GM12878 (cell line): ENCODE results near the gene PRKCE. TPM values are rescaled to one million over a fixed set of nuclear protein-coding genes. Genes with fewer than 3 reads are reported as not detected.

ENCODE experiments used
- ATF2 ChIP-seq: IDR thresholded peaks from 2 replicates; pipeline ENCODE4 v1.6.1; 2012; ENCODE audit warnings: low read length, inconsistent platforms
- ATF7 ChIP-seq: fragments of 450-650 bp; IDR thresholded peaks from 2 replicates; pipeline ENCODE4 v1.6.1; 2016; ENCODE audit warnings: low read depth, mild to moderate bottlenecking
- BCL3 ChIP-seq: IDR thresholded peaks from 2 replicates; pipeline ENCODE4 v1.6.1; 2011; ENCODE audit warnings: borderline replicate concordance, low read depth, mild to moderate bottlenecking, moderate library complexity, low read length; ENCODE audit not compliant: insufficient read depth, poor library complexity, severe bottlenecking
- BHLHE40 ChIP-seq, 2 experiments: fragments of 450-650 bp in 1 of 2; IDR thresholded peaks; 2 replicates each; pipeline ENCODE4 v1.6.1; 2011 to 2017; ENCODE audit warnings: low read depth in 2 of 2, borderline replicate concordance in 1 of 2, improper control_type of control experiment in 1 of 2, low read length in 1 of 2, mild to moderate bottlenecking in 1 of 2
- CBFB ChIP-seq: IDR thresholded peaks from 2 replicates; pipeline ENCODE4 v1.6.1; 2016; ENCODE audit warnings: antibody characterized with exemption, low read depth
- CEBPB ChIP-seq, 2 experiments: fragments of 150-350 bp in 1 of 2; IDR thresholded peaks; 2 replicates each; pipeline ENCODE4 v1.6.1; 2012 to 2014; ENCODE audit warnings: low read depth in 2 of 2, low read length in 2 of 2, borderline replicate concordance in 1 of 2, inconsistent platforms in 1 of 2
- CREM ChIP-seq: IDR thresholded peaks from 2 replicates; pipeline ENCODE4 v1.6.1; 2014; ENCODE audit warnings: antibody characterized with exemption, low read depth
- DPF2 ChIP-seq: fragments of 450-650 bp; IDR thresholded peaks from 2 replicates; pipeline ENCODE4 v1.6.1; 2017; ENCODE audit warnings: mild to moderate bottlenecking
- E2F4 ChIP-seq: IDR thresholded peaks from 2 replicates; pipeline ENCODE4 v1.6.1; 2012; ENCODE audit warnings: low read depth, low read length, improper control_type of control experiment
- ELK1 ChIP-seq: IDR thresholded peaks from 2 replicates; pipeline ENCODE4 v1.6.1; 2012; ENCODE audit warnings: low read depth, low read length, improper control_type of control experiment
- GATAD2B ChIP-seq: fragments of 450-650 bp; conservative IDR thresholded peaks from 2 replicates; pipeline ENCODE4 v1.6.1; 2017; ENCODE audit warnings: low read depth, mild to moderate bottlenecking, moderate library complexity
- HDGF ChIP-seq: fragments of 450-650 bp; IDR thresholded peaks from 2 replicates; pipeline ENCODE4 v1.6.1; 2016; ENCODE audit warnings: antibody characterized with exemption
- IKZF1 ChIP-seq: fragments of 450-650 bp; conservative IDR thresholded peaks from 2 replicates; pipeline ENCODE4 v1.6.1; 2017; ENCODE audit warnings: antibody characterized with exemption, mild to moderate bottlenecking
- IKZF2 ChIP-seq, 2 experiments: fragments of 450-650 bp; IDR thresholded peaks; 2 replicates each; pipeline ENCODE4 v1.6.1; 2017; ENCODE audit warnings: mild to moderate bottlenecking in 2 of 2, moderate library complexity in 2 of 2
- IRF3 ChIP-seq: fragments of 450-650 bp; IDR thresholded peaks from 2 replicates; pipeline ENCODE4 v1.6.1; 2014; ENCODE audit warnings: mild to moderate bottlenecking
- KLF5 ChIP-seq: fragments of 450-650 bp; IDR thresholded peaks from 2 replicates; pipeline ENCODE4 v1.6.1; 2014; ENCODE audit warnings: mild to moderate bottlenecking; ENCODE audit not compliant: partially characterized antibody
- MEF2A ChIP-seq: IDR thresholded peaks from 2 replicates; pipeline ENCODE4 v1.6.1; 2011; ENCODE audit warnings: low read depth, mild to moderate bottlenecking, low read length, moderate library complexity; ENCODE audit not compliant: insufficient read depth
- MEF2B ChIP-seq: fragments of 450-650 bp; IDR thresholded peaks from 2 replicates; pipeline ENCODE4 v1.6.1; 2018; ENCODE audit warnings: mild to moderate bottlenecking, moderate library complexity; ENCODE audit not compliant: partially characterized antibody, poor library complexity, severe bottlenecking
- NR2F1 ChIP-seq: fragments of 450-650 bp; conservative IDR thresholded peaks from 2 replicates; pipeline ENCODE4 v1.6.1; 2017; ENCODE audit warnings: mild to moderate bottlenecking
- RCOR1 ChIP-seq: conservative IDR thresholded peaks from 2 replicates; pipeline ENCODE4 v1.6.1; 2012; ENCODE audit warnings: low read depth, low read length, improper control_type of control experiment
- SP1 ChIP-seq: IDR thresholded peaks from one replicate; pipeline ENCODE4 v1.6.1; 2011; ENCODE audit warnings: low read depth, low read length
- SPI1 ChIP-seq: IDR thresholded peaks from 2 replicates; pipeline ENCODE4 v1.6.1; 2011; ENCODE audit warnings: low read depth, mild to moderate bottlenecking, low read length, moderate library complexity, borderline replicate concordance; ENCODE audit not compliant: insufficient read depth
- SREBF1 ChIP-seq: IDR thresholded peaks from 2 replicates; pipeline ENCODE4 v1.6.1; 2012; ENCODE audit warnings: mild to moderate bottlenecking, low read length
- TCF7 ChIP-seq: IDR thresholded peaks from 2 replicates; pipeline ENCODE4 v1.6.1; 2014; ENCODE audit warnings: antibody characterized with exemption, borderline replicate concordance
- ZBED1 ChIP-seq: IDR thresholded peaks from 2 replicates; pipeline ENCODE4 v1.6.1; 2016; ENCODE audit warnings: borderline replicate concordance
- polyA plus RNA-seq, 11 experiments: library from polyadenylated mRNA; depleted of rRNA in 4 of 11; unstranded in 6 of 11; stranded (reverse) in 5 of 11; fragments of >200 nt; fragmentation: Nextera tagmentation in 4 of 11; fragmentation: Illumina TruSeq in 1 of 11; extraction: Ambion mirVana in 4 of 11; extraction: Trizol in 1 of 11; gene quantifications; 1 replicate in 1 of 11; 2 replicates in 10 of 11; pipeline versions ENCODE4 v1.2.1 to v1.2.3, GENCODE V29; 2011 to 2016; ENCODE audit warnings: inconsistent platforms in 2 of 11, missing spikeins in 2 of 11, low read depth in 1 of 11
- total RNA-seq, 4 experiments: library from RNA; depleted of rRNA in 3 of 4; stranded (reverse); fragments of >200 nt in 3 of 4; fragmentation: Illumina TruSeq in 1 of 4; extraction: Trizol in 1 of 4; gene quantifications; 2 replicates each; pipeline versions ENCODE4 v1.2.1 to v1.2.3, GENCODE V29; 2013 to 2021

The PRKCE gene
- total and polyA plus RNA-seq, 10 of the 15 experiments (the other 5 are each of a cell fraction or from before 2014, with no cell fraction given), result 2.6 to 28.2 (median 11.3) TPM

GRCh38 chr2:45649858-45650811 lies 1.3 kb upstream of the PRKCE start (continued):
- TF ChIP-seq ATF7 (no peak), ELK1 (no peak), E2F4 (no peak), RCOR1 (no peak), BHLHE40 (IDR thresholded peaks at IDR 0.05; ENCODE audit: borderline replicate concordance in 1 of 2, low read depth in 2 of 2, low read length in 1 of 2) (peak; percentile 89 to 97), DPF2 (peak; percentile 79), IKZF1 (peak; percentile 85), GATAD2B (peak; percentile 53), SP1 (no peak), KLF5 (no peak), MEF2A (no peak), CEBPB (IDR thresholded peaks at IDR 0.05; ENCODE audit: borderline replicate concordance in 1 of 2, low read depth in 2 of 2, low read length in 2 of 2) (no peak), SPI1 (no peak; the same call in 1 of the 2 replicates), ATF2 (no peak), IRF3 (no peak), HDGF (no peak), NR2F1 (peak; percentile 78), CBFB (no peak), ZBED1 (no peak), IKZF2 (IDR thresholded peaks at IDR 0.05) (peak; percentile 1 to 48; a peak in 1 of 4 replicates), MEF2B (peak; percentile 19), SREBF1 (no peak), BCL3 (no peak), CREM (no peak), TCF7 (no peak)
